Inferior parietal cortex (tissue), 1 donor: Measurements from ENCODE around the gene PPP6R2.

Experiments
- DNase-seq: peaks from one replicate; pipeline ENCODE4 v3.0.0-alpha.2; 2016; ENCODE audit errors: extremely low spot score

PPP6R2 gene

GRCh38 chr22:50485221-50486131 is 142.3 kb downstream of the PPP6R2 start:
- DNase-seq = no peak

- no peak for DNase-seq
These were observed 143.6 kb downstream of the PPP6R2 start, which contains the start of gene MIOX for GRCh38 chr22:50486561-50487289. TSS of gene MIOX (plus strand) at chr22:50486859. CDS start at chr22:50486898, 39 bp downstream.

- no peak for DNase-seq
These were observed 144.3 kb downstream of the PPP6R2 start for GRCh38 chr22:50487290-50488005.

- DNase-seq = no peak
These were observed 145.0 kb downstream of the PPP6R2 start for GRCh38 chr22:50488006-50488677.

GRCh38 chr22:50488886-50489285 is 145.8 kb downstream of the PPP6R2 start:
- no peak for DNase-seq

GRCh38 chr22:50489363-50490243 is 146.5 kb downstream of the PPP6R2 start:
- DNase-seq = no peak

- no peak for DNase-seq
These were observed 147.6 kb downstream of the PPP6R2 start for GRCh38 chr22:50490531-50491308.
